Fibroblast of the conjunctiva (primary cell): ENCODE data around the gene RAB40C.

Experiments
- DNase-seq: peaks from one replicate; pipeline ENCODE4 v3.0.0-alpha.2; 2010; ENCODE audit warnings: low read depth

RAB40C gene

GRCh38 chr16:589658-590187, at the start of gene RAB40C:
Gene RAB40C (plus strand): TSS chr16:590066. CDS start chr16:590292, 226 bp downstream.
- peak; percentile 98 for DNase-seq

GRCh38 chr16:540645-541340, 49.1 kb upstream of the RAB40C start:
- no peak for DNase-seq

- no peak for DNase-seq
Observed at GRCh38 chr16:543301-544164, 46.3 kb upstream of the RAB40C start.

- DNase-seq = no peak
Observed at GRCh38 chr16:544517-544916, 45.3 kb upstream of the RAB40C start.

- DNase-seq = no peak
Observed at GRCh38 chr16:546909-547770, 42.7 kb upstream of the RAB40C start.

- DNase-seq = no peak
Observed at GRCh38 chr16:548586-548985, 41.3 kb upstream of the RAB40C start.

- no peak for DNase-seq
Observed at GRCh38 chr16:549544-550263, 40.2 kb upstream of the RAB40C start.

- DNase-seq = no peak
Observed at GRCh38 chr16:551210-551609, 38.7 kb upstream of the RAB40C start.

GRCh38 chr16:552171-552570, 37.7 kb upstream of the RAB40C start:
- no peak for DNase-seq

- no peak for DNase-seq
Observed at GRCh38 chr16:553601-554296, 36.1 kb upstream of the RAB40C start.

GRCh38 chr16:554297-554621, 35.6 kb upstream of the RAB40C start:
- no peak for DNase-seq

- peak; percentile 42 for DNase-seq
Observed at GRCh38 chr16:554640-555365, 35.1 kb upstream of the RAB40C start.

- DNase-seq = no peak
Observed at GRCh38 chr16:555528-556473, 34.1 kb upstream of the RAB40C start.

GRCh38 chr16:556474-557173, 33.2 kb upstream of the RAB40C start:
- DNase-seq = no peak

- no peak for DNase-seq
Observed at GRCh38 chr16:557463-558297, 32.2 kb upstream of the RAB40C start.

- DNase-seq = no peak
Observed at GRCh38 chr16:558298-559020, 31.4 kb upstream of the RAB40C start.

GRCh38 chr16:559021-559380, 30.9 kb upstream of the RAB40C start:
- DNase-seq = no peak
